ENCODE results near the gene THAP6.

DNA sequence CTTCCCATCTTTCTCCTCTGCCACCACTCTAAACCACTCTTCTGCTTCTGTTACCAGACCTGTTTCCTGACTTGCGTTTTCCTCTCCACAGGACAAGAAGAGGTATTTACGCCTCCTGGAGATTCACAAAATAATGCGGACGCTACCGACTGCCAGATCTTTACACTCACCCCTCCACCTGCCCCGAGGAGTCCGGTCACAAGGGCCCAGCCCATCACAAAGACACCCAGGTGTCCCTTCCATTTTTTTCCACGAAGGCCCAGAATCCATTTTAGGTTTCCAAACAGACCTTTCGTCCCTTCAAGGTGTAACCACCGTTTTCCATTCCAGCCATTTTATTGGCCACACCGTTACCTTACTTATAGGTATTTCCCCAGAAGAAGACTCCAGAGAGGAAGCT, 49.8 kb downstream of the THAP6 start:
- TF ChIP-seq, protein P1, sequence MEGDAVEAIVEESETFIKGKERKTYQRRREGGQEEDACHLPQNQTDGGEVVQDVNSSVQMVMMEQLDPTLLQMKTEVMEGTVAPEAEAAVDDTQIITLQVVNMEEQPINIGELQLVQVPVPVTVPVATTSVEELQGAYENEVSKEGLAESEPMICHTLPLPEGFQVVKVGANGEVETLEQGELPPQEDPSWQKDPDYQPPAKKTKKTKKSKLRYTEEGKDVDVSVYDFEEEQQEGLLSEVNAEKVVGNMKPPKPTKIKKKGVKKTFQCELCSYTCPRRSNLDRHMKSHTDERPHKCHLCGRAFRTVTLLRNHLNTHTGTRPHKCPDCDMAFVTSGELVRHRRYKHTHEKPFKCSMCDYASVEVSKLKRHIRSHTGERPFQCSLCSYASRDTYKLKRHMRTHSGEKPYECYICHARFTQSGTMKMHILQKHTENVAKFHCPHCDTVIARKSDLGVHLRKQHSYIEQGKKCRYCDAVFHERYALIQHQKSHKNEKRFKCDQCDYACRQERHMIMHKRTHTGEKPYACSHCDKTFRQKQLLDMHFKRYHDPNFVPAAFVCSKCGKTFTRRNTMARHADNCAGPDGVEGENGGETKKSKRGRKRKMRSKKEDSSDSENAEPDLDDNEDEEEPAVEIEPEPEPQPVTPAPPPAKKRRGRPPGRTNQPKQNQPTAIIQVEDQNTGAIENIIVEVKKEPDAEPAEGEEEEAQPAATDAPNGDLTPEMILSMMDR (conservative IDR thresholded peaks at IDR 0.05 in 1 of 2, IDR thresholded peaks at IDR 0.05 in 1 of 2; ENCODE audit: low read depth in 1 of 2, low read length in 2 of 2) = no peak
- no peak for TF ChIP-seq EZH2 (IDR thresholded peaks at IDR 0.05; ENCODE audit: low read length, missing control alignments)
